ENCODE measurements around the gene RANBP3L. TPM values are rescaled to one million over a fixed set of nuclear protein-coding genes. Genes with fewer than 3 reads are reported as not detected.

RANBP3L gene
- total and polyA plus RNA-seq, 10 of the 15 experiments (the other 5 are each of a cell fraction or from before 2014, with no cell fraction given) = 0.02 to 0.29 (median 0.06) TPM; not detected in 4

- Histone ChIP-seq H3K79me2 (ENCODE audit: control insufficient read depth, insufficient read depth, low read length) (peaks cover 1% of the 10 kb centered on the region; the same call in 1 of the 2 replicates), H3K4me3 (peak overlapping the region; percentile 97), H3K9me3 (replicated peaks; ENCODE audit: control insufficient read depth, insufficient read depth, low read length) (no peaks in the 10 kb centered on the region), H3K36me3 (ENCODE audit: control insufficient read depth in 2 of 2, insufficient read depth in 2 of 2, low read length in 1 of 2) (no peaks in the 10 kb centered on the region), H3K4me1 (ENCODE audit: control insufficient read depth, insufficient read depth, low read length) (peaks cover 19% of the 10 kb centered on the region), H3K9ac (ENCODE audit: control insufficient read depth, insufficient read depth, low read length) (peak overlapping the region; percentile 64), H3K4me2 (ENCODE audit: control insufficient read depth, insufficient read depth) (peak overlapping the region; percentile 89), H3K27ac (ENCODE audit: control insufficient read depth, insufficient read depth) (peak overlapping the region; percentile 59), H2AFZ (ENCODE audit: control insufficient read depth, low read depth, low read length) (peak overlapping the region; percentile 91), H4K20me1 (ENCODE audit: control insufficient read depth, insufficient read depth) (no peaks in the 10 kb centered on the region), H3K27me3 (replicated peaks in 1 of 2; ENCODE audit: control insufficient read depth in 2 of 2, insufficient read depth in 2 of 2, low read length in 1 of 2) (no peaks in the 10 kb centered on the region)
- FAIRE-seq (peak; percentile 54), ATAC-seq (peak; percentile 63), DNase-seq (ENCODE audit: low read depth, low spot score) (no peak)
- ChIA-PET SMC1A (ENCODE audit: uncharacterized antibody, unreplicated experiment) (interaction anchor here (0.7 to 2.4 kb wide), 9 partner anchors 9 to 1330 kb away, joined by 3 to 11 read pairs (median 4); no protein-coding TSS in a partner anchor), CTCF (interaction anchor here (0.7 to 7.4 kb wide), 18 partner anchors 10 to 450 kb away, joined by 3 to 47 read pairs (median 6); partner anchors contain the start of gene LMBRD2), RAD21 (ENCODE audit: unreplicated experiment) (interaction anchor here (1.0 to 4.8 kb wide), 9 partner anchors 19 to 630 kb away, joined by 3 to 21 read pairs (median 4); partner anchors contain the start of gene LMBRD2), POLR2A (interaction anchor here (1.0 to 1.5 kb wide), 4 partner anchors 12 to 459 kb away, joined by 3 to 9 read pairs (median 3); no protein-coding TSS in a partner anchor)
- 3% methylated on average over 58 of the region's 61 CpGs for WGBS (ENCODE audit: insufficient coverage, insufficient replicate concordance, low lambda C conversion rate, missing lambda C conversion rate)
- TF ChIP-seq STAT1 (conservative IDR thresholded peaks at IDR 0.05) (no peak), ETV6 (conservative IDR thresholded peaks at IDR 0.05 in 1 of 2, IDR thresholded peaks at IDR 0.05 in 1 of 2; ENCODE audit: borderline replicate concordance in 1 of 2, low read depth in 1 of 2) (no peak), SIX5 (IDR thresholded peaks at IDR 0.05; ENCODE audit: low read depth, low read length, severe bottlenecking) (no peak), ZNF207 (IDR thresholded peaks at IDR 0.05; ENCODE audit: borderline replicate concordance) (no peak), MXI1 (IDR thresholded peaks at IDR 0.05; ENCODE audit: low read depth, low read length) (peak; percentile 40; the same call in 1 of the 2 replicates), CTCF (IDR thresholded peaks at IDR 0.05 in 2 of 3, conservative IDR thresholded peaks at IDR 0.05 in 1 of 3; ENCODE audit: control insufficient read depth in 2 of 3, extremely low read depth in 1 of 3, insufficient read depth in 1 of 3, low read depth in 3 of 3, low read length in 3 of 3) (peak in 1 of 3 experiments; percentile 6; a peak in 1 of 6 replicates), YY1 (IDR thresholded peaks at IDR 0.05; ENCODE audit: low read depth, low read length) (peak; percentile 19; the same call in 1 of the 2 replicates), ZBED1 (IDR thresholded peaks at IDR 0.05; ENCODE audit: borderline replicate concordance) (no peak), KLF5 (IDR thresholded peaks at IDR 0.05; ENCODE audit: partially characterized antibody) (no peak), YBX1 (IDR thresholded peaks at IDR 0.05) (no peak), MEF2B (IDR thresholded peaks at IDR 0.05; ENCODE audit: partially characterized antibody, poor library complexity, severe bottlenecking) (no peak), RAD21 (IDR thresholded peaks at IDR 0.05; ENCODE audit: insufficient read depth, low read depth, low read length) (no peak), ZBTB40 (IDR thresholded peaks at IDR 0.05; ENCODE audit: borderline replicate concordance) (no peak), POLR2A (IDR thresholded peaks at IDR 0.05; ENCODE audit: low read depth, low read length) (peak; percentile 36; the same call in 1 of the 2 replicates), ASH2L (IDR thresholded peaks at IDR 0.05; ENCODE audit: borderline replicate concordance, low read depth) (0 out of 2 replicates have a peak, but pooled peaks have one; percentile 34)
- in situ Hi-C loops (cut with MboI) = loop anchor here (10.0 kb wide), 1 partner anchor 454 kb away; no protein-coding TSS in a partner anchor
- no TSS peak for BruUV-seq (replicated peaks)
- intact Hi-C loops (cut with micrococcal nuclease; ENCODE audit: unreplicated experiment) = loop anchor here (5.0 kb wide), 2 partner anchors 64 to 451 kb away; no protein-coding TSS in a partner anchor
Measured at GRCh38 chr5:36240779-36241630, 60.7 kb downstream of the RANBP3L start.
